HG02642 (cell line): ENCODE measurements around the gene DIS3.
"Not testable (repeated sequence)": the region's sequence is repeated elsewhere in the genome, so short reads cannot be mapped to it uniquely, and the experiment has no call there.

Experiments used
- ATAC-seq: cut with Tn5 transposase; IDR thresholded peaks from one replicate; pipeline ENCODE4 v1.9.1; 2021; ENCODE audit warnings: mild to moderate bottlenecking; ENCODE audit not compliant: unreplicated experiment, poor library complexity

DIS3 gene, protein sequence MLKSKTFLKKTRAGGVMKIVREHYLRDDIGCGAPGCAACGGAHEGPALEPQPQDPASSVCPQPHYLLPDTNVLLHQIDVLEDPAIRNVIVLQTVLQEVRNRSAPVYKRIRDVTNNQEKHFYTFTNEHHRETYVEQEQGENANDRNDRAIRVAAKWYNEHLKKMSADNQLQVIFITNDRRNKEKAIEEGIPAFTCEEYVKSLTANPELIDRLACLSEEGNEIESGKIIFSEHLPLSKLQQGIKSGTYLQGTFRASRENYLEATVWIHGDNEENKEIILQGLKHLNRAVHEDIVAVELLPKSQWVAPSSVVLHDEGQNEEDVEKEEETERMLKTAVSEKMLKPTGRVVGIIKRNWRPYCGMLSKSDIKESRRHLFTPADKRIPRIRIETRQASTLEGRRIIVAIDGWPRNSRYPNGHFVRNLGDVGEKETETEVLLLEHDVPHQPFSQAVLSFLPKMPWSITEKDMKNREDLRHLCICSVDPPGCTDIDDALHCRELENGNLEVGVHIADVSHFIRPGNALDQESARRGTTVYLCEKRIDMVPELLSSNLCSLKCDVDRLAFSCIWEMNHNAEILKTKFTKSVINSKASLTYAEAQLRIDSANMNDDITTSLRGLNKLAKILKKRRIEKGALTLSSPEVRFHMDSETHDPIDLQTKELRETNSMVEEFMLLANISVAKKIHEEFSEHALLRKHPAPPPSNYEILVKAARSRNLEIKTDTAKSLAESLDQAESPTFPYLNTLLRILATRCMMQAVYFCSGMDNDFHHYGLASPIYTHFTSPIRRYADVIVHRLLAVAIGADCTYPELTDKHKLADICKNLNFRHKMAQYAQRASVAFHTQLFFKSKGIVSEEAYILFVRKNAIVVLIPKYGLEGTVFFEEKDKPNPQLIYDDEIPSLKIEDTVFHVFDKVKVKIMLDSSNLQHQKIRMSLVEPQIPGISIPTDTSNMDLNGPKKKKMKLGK

DNA sequence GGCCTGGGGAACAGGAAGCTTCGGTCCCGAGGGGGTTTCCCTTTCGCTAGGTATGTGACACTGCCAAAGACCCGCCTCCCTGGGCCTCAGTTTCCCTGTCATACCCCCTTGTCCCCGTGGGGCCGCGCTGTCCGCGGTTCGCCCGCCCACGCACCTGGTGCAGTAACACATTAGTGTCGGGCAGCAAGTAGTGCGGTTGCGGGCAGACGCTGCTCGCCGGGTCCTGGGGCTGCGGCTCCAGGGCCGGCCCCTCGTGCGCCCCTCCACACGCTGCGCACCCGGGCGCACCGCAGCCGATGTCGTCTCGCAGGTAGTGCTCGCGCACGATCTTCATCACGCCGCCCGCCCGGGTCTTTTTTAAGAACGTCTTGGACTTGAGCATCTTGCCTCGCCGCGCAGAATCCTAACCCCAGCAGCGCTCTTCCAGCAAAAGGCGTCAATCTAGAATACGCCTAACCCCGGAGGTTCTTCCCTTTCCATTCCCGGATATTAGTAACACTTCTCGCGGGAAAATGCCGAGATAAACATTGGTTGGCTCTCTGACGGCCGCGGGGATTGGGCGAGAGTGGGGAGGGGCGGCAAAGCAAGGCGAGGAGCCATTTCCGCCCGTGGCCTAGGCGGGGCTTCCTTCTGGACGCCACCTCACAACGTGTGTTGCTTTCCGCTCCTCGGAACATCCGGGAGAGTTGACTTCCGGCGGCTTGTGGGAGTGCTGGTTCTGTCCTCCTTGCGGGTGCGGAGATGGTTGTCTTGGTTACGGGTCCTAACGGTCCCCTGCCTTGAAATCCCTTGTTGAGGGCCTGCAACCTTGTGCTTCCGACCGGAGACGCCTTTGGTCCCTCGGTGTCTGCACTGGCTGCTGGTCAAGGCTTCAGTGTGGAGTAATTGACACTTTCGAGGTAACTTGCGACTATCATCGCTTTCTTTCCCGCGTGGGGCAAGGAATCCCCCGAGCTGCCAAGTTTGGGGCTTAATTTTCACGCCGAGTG lies at the start of gene DIS3, which contains the start of gene PIBF1:
Gene DIS3, minus strand, starts transcription at position 450 of the 989 bp plus-strand sequence. Its CDS starts 68 bp downstream, at position 382.
Gene PIBF1, plus strand, starts transcription at position 683 of the 989 bp plus-strand sequence. CDS start 1,337 bp downstream, outside the sequence.
- ATAC-seq, result peak; percentile 98

DNA sequence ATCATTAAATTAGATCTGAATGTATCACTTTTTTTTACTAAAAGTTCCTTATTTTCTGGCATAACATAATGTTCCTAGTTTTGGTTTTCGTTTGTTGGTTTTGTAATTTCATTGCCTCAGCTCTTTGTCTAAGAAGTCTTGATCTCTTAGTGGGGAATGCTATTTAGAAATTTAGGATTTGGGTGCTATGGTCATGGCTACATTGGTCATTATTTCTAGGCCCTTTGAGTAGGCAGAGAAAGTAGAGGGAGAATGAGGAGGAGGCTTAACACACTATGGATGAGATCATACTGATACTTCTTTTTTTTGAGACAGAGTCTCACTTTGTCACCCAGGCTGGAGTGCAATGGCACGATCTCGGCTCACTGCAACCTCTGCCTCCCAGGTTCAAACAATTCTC lies 42.0 kb upstream of the DIS3 start:
- no peak for ATAC-seq

DNA sequence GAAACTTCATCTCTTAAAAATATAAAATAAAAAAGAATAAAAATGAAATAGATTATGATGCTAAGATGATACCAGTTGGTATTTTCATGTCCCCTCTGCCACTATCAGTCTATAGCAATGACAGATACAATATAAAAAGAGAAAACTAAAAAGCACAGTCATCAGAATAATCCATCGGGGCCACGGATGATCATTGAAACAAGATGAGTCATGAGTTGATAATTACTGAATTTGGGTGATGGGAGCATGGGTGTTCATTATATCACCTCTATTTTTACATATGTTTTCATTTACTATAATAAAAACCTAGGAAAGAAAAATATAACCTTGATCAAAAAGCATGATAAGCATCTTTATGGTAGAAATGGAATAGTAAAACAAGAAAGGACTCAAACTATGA lies 41.4 kb upstream of the DIS3 start:
- ATAC-seq, result no peak

DNA sequence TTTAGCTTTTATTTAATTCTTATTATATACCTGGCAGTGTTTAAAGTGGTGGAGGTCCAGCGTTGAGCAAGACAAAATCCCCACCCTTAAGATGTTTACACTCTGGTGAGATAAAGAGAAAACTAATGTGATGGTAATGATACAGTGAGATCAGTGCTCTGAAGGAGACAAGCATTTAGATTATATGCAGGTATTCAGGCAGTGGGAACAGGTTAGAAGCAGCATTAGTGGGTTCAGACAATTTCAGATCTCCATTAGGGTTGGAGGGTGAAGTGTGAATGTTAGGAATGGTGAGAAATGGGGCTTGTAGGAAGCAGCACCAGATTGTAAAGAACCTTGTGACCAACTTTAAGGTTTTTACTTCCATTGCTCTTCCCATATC lies 39.2 kb upstream of the DIS3 start:
- ATAC-seq, result no peak

DNA sequence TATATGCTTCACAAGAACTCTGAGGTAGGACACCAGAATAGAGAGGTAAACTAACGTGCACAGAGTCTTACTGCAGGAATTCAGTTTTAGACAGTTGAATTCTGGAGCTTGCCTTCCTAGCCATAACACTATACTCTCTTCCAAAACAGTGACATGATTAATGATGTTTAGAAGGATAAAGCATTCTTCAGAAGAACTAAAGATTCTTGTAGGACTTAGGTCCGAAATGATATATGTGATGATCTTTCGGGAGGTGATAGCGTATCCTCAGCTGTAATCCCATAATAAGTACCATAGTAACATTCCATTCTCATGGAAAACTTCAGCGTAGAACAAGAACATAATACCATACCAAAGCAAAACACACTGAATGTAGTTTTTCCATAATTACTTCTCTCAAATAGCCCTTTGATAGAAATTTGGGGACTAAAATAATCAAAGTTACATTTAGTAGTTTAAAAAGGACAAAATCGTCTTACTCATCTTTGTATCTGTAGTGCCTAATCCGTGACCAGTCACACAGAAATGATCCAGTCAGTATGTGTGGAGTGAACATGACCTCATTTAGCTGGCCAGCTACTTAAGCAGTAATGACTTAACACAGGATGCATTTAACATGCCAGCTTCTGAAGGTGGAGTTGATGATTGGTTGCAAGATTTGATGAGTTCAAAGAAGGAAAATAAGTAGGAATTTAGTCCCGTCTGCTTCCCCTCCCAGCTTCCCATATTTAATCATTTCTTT lies 38.6 kb upstream of the DIS3 start:
- no peak for ATAC-seq

DNA sequence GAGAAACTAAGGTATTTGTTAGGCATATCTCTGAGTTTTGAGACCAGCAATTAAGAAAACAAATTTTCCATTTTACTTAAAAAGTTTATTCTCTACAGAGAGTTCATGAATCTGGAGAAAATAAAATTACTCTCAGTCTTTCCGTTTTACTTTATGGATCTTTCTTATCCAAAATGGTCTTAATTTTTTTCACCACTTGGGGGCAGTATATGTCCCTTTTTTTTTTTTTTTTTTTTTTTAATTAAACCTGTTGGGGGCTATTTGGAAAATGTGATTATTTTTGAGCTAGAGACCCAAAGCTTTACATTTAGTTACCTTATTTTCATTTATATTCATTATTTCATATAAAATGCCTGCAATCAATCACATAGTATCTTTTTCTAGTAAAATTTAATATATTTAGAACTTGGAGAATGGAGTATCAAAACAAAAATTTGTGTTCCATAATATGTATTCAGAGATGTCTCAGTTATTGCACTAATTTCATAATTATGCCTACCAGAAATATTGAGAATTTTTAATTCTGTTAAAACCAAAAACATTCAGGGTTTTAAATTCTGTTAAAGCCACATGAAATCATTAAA lies 27.3 kb upstream of the DIS3 start:
- no peak for ATAC-seq

DNA sequence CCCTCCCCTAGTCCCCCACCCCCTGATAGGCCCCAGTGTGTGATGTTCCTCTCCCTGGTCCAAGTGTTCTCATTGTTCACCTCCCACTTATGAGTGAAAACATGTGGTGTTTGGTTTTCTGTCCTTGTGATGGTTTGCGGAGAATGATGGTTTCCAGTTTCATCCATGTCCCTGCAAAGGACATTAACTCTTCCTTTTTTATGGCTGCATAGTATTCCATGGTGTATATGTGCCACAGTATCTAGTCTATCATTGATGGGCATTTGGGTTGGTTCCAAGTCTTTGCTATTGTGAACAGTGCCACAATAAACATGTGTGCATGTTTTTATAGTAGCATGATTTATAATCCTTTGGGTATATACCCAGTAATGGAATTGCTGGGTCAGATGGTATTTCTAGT lies 24.8 kb upstream of the DIS3 start:
- ATAC-seq, result not testable (repeated sequence)

DNA sequence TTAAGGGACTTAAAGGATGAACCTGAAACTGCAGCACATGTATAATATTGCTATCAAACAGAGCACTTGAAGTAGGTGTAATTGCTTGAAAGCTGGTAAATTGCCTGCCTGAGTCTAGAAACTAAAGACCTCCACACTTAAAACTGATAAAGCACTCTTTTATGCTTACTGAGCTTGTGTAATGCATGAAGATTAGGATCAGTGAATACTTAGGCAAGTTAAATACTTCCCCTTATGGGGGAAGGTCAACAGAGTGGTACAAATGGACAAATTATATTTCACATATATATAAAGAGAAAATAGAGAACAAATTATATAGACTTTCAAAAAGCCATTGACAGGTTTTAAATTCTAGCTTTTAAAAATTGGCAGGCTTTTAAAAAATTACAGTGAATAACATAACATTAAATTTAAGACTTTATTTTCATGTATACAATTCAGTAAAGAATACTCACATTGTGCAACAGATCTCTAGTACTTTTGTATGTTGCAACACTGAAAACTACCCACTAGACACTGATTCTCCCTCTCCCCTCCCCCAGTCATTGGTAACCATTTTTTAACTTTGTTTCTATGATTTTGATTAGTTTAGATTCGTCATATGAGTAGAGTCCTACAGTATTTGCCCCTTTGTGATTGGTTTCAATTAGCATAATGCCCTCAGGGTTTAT lies 24.1 kb upstream of the DIS3 start:
- ATAC-seq, result no peak

DNA sequence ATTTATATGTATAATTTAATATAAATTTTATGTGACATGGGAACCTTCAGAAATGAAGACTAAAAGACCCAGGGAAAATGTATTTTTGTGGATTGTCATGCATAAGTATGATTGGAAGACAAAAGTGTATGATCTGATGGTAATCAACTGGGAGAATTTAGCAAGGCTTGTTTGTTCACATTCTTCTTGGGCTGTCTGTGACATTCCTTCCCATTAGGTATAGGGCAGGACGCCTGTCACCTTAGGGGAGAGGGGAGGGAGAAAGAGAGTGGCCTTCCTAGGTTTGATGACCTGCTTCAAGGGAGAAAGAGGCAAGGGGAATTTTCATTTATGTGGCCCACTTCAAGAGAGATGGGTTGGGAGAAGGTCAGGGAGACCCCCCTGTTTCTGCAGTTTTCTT lies 22.6 kb upstream of the DIS3 start:
- ATAC-seq, result no peak

DNA sequence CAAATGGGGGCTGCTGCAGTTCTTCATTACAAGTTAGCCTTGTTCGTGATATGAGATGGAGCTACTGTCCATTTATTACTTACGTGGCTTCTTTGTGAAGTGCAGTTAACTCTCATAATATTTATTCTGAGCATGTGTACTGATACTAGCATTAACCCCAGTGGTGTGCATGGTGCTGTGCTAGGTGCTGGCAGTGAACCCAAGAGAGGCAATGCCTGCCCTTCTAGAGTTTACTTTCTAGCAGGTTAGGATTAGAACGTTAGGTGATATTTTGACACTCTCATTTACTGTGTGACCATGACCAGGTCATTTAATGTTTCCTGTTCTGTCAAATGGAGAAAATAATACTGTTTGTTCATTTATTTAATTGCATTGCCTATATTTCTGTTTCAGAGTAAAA lies 17.1 kb upstream of the DIS3 start:
- ATAC-seq, result no peak

DNA sequence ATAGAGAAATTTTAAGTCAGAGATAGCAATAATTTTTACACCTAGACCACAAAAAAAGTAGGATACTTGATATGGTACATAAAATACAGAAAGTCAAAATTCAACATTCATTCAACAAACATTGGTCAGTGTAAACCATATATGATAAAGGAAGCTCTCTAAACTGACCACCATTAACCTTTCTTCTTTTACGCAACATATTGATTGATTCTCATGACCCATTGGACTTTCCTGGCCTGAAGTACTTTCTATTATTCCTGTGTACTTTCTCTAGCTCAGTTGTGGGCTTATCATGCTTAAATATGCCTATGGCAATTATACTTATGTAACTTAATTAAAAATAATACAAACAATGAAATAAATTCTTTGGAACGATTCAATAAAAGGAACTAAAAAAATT lies 10.9 kb upstream of the DIS3 start:
- ATAC-seq, result no peak

DNA sequence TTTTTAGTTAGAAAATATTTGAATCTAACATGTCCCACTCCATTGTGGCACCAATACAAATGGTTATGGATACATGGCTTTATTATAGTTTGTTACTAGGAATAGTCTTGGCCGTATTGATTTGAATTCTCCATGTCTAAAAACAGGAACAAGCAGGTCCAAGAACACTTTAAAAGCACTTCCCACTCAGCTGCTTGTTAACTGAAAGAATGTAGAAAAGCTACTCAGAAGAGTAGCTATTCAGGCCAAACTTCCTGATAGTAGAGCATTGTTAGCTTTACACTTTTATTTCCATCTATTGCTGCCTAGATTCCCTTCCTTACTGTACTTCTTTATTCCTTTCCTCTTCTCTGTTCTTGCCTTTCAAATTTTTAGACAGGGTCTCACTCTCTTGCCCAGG lies 7.1 kb upstream of the DIS3 start:
- ATAC-seq, result no peak

DNA sequence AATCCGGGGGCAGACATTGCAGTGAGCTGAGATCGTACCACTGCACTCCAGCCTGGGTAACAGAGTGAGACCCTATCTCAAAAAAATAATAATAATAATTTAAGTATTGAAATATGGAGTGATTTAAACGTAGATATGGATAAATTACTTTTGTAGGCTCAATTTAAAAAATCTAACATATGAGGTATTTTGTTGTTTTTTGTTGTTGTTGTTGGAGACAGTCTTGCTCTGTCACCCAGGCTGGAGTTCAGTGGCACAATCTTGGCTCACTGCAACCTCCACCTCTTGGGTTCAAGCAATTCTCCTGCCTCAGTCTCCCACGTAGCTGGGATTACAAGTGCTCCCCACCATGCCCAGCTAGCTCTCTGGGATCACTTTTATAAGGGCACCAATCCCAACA lies 3.0 kb upstream of the DIS3 start:
- not testable (repeated sequence) for ATAC-seq

DNA sequence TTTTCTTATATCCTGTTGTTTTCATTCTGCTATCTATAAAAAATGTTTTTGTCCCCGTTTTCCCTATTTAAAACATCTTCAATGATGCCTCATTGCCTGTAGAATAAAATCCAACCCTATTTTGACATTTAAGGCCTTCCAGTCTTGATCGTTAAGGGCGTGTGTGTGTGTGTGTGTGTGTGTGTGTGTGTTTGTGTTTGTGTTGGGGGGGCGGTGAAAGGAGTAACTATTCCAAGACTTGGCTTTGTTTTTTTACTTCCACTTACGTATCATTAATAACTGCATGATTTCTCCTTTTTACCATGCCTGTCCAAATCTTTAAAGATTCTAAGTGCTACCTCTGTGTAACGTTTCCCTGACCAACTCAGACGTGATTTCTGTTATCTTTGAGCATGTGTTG lies 1.0 kb upstream of the DIS3 start:
- no peak for ATAC-seq

DNA sequence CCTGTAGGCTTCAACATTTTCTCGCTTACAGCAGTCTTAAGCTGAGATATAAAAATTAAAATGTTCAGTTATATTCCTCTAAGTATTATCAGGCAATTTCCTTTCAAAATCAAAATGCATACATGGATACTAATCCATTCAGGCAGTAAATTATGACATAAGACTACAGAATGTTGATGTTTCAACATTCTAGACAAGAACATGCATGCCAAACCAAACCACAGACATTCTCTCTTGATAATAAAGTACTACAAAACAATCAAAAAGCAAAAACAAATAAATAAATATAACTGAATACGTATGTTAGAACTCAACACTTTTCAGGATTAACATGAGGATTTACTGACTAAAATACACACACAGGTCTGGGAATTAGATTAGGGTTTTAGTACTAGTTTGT lies 7.7 kb downstream of the DIS3 start:
- no peak for ATAC-seq

DNA sequence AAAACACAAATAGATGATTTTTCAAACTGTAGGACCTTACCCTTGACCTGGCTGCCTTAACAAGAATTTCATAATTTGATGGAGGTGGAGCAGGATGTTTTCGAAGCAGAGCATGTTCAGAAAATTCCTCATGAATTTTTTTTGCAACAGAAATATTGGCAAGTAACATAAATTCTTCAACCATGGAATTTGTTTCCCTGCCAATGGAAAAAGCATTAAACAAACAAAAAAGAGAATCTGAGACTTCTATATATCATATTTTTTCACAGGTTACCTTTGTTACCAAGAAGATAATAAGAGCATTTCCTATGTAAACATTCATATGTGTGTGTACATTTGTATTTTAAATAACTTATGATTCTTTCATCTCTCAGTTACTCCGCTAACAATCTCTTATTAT lies 18.3 kb downstream of the DIS3 start:
- ATAC-seq, result no peak

DNA sequence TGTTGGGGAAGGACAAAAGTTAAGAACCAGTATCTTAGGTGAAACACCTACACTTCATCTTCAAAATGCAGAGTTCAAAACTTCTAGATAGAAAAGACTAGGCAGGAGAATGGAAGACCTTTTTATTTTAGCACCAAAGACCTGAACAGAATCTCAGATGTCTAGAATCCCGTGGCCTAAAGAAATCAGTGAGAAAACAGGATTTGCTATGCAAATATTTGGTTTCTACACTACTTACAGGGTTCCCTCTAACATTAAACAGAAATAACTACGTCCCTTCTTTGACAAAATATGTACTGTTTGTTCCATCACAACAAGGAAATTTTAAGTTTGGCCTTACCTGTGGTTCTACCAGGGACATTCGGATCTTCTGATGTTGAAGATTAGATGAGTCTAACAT lies 21.5 kb downstream of the DIS3 start:
- ATAC-seq, result no peak

DNA sequence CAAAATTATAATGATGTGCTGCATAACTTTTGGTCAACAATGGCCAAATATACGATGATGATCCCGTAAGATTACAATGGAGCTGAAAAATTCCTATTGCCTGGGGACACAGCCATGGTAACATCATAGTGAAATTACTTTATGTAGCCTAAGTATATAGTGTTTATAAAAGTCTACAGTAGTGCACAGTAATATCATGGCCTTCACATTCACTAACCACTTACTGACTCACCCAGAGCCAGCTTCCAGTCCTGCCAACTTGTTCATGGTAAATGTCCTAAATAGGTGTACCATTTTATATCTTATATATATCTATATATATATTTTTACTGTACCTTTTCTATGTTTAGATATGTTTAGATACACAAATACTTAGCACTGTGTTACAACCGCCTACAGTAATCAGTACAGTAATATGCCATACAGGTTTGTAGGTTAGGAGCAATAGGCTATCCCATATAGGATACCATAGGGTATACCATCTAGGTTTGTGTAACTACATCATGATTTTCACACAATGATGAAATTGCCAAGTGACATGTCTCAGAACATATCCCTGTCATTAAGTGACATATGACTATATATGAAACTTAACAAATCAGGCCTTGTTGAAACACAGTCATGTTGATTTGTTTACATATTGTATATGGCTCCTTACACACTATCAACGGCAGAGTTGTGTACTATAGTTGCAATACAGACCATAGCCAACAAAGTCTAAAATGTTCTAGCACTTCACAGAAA lies 23.7 kb downstream of the DIS3 start:
- no peak for ATAC-seq
